ENCODE results near the gene CDH4.

Gene CDH4

DNA sequence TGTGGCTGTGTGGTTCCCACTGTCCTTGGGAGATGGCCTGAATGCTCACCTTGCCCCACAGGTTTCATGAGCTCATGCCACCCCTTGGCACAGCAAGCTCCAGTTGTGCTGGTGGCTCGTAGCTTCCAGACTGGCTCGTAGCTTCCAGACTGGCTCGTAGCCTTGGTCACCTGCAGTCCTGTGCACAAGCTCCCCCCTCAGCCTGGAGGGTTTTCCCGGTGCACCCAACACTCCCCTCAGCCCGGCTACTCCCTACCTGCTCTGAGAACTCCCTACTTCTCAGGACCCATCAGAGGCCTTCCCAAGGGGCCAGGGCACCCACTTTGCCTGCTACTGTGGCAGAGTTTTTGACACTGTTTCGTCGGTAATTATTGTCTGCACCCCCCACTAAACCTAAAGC lies 528.0 kb downstream of the CDH4 start:
- DNase-seq = no peak

DNA sequence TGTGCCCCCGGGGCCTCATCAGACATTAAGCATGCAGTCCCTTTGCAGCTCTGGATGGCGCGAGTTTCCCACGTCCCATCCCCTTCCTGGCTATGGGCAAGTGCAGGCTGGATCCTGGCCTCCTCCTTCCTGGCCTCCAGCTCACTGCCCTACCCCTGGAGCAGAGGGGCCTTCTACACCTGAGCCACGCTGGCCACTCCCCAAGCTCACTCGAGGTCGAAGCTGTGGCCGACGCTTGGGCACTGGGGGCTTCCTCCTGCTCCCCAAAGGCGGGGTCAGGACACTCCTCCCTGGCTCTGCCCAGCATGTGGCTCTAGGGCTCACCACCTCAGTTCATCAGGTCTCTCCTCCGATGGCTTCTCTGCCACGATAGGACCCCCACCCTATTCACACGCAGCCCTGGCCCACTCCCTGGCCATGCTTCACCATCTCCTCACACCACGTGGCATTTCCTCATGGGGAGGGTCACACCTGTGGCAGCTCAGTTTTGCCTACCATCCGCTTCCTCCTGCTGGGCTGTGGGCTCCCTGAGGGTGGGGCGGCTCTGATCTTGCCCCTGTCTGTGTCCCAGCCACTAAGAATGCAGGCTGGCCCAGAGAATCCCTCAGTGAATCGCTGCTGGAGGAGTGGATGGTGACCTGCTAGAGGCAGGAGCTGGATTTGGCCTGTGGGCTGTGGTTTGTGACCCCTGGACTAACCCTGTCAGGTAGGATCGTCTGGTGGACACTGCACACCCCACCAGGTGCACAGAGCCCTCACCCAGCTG lies 532.9 kb downstream of the CDH4 start:
- DNase-seq = no peak

DNA sequence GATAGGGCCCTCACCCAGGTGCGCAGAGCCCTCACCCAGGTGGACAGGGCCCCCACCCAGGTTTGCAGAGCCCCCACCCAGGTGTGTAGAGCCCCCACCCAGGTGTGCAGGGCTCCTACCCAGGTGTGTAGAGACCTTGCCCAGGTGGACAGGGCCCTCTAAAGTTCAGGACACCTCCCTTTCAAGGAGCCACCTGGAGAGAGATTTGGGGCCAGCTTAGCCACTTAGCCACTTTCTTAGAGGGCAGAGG lies 533.4 kb downstream of the CDH4 start:
- no peak for DNase-seq

DNA sequence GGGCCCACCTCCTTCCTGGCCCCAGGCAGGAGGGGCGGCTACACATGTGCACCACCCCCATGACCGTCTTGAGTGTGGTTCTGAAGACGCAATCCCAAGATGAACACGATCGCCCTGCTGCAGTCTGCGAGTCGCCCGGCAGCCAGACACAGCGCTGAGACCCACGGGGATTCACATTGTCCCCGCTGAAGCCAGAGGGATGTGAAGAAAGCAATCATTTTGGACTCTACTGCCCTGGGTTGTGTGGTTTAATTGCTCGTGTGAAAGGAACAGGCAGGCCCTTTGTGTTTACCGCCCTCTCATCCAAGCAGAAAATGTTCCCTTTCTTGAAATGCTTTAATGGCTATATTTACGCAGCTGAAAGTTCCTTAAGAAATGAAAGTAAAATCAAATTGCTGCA lies 534.2 kb downstream of the CDH4 start:
- no peak for DNase-seq

DNA sequence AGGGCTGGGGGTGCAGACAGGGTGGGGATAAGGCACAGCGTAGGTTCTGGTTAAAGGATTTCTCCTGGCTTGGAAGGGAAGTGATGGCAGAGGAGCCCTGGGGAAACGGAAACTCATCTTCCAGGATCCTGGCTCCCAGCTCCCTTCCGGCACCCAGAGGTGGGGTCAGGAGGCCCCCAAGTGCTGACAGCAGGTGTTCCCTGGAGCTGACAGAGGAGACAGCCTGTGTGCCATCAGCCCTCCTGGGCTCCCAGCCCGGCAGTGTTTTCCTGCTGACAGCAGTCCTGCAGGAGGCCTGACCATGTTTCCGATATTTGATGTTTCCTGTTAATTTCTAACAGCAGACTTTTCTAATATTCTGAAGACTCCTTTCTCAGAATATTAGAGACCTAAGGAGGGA lies 536.3 kb downstream of the CDH4 start:
- DNase-seq = no peak

DNA sequence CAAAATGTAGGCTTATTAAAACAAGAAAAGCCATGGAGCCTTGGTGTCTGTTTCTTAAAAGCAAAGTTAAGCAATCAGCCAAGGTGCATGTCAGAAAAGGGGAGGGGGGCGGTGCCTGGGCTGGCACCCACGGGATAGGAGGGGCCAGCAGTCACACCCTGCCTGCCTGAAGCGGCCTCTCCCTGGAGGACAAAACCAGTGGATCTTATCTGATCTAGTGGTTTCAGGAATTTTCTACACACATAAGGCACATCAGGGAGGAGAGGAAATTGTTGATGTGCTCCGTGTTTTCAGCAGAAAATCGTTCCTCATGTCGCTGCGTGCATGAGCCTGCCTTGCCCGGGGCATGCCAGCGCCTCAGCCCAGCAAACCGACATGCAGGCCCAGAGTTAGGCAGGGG lies 537.3 kb downstream of the CDH4 start:
- DNase-seq = no peak

DNA sequence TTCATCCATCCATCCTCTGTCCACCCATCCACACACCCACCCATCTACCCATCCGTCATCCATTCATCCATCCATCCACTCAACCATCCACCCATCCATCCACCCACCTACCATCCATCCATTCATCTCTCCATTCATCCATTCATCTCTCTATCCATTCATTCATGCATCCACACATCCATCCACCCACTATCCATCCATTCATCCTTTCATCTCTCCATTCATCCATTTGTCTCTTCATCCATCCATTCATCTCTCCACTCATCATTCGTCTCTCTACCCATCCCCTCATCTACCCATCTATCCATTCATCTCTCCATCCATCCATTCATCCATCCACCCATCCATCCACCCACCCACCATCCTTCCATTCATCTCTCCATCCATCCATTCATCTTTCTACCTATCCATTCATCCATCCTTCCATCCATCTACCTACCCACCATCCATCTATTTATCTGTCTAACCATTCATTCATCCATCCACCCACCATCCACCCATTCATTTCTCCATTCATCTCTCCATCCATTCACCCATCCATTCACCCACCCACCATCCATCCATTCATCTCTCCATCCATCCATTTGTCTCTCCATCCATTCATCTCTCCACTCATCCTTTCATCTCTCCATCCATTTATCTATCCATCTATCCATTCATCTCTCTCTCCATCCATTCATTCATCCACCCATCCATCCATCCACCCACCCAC lies 538.2 kb downstream of the CDH4 start:
- DNase-seq = no peak

DNA sequence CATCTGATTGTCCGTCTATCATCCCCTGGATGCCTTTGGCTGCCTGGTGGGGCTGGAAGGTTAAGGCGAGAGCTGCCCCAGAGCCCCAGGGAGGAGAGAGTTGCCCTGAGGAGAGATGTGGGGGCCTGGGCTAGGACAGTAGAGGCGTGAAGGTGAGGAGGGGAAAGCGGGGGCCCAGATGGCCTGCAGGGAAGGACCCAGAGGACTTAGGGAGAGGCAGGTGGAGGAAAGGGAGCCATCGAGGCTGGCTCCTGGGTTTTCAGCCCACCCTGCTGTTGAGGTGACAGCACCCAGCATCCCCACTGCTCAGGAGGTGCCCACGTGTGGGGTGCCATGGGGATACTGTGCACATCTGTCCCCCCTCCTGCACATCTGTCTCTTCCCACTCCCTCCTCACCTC lies 539.9 kb downstream of the CDH4 start:
- DNase-seq = no peak

DNA sequence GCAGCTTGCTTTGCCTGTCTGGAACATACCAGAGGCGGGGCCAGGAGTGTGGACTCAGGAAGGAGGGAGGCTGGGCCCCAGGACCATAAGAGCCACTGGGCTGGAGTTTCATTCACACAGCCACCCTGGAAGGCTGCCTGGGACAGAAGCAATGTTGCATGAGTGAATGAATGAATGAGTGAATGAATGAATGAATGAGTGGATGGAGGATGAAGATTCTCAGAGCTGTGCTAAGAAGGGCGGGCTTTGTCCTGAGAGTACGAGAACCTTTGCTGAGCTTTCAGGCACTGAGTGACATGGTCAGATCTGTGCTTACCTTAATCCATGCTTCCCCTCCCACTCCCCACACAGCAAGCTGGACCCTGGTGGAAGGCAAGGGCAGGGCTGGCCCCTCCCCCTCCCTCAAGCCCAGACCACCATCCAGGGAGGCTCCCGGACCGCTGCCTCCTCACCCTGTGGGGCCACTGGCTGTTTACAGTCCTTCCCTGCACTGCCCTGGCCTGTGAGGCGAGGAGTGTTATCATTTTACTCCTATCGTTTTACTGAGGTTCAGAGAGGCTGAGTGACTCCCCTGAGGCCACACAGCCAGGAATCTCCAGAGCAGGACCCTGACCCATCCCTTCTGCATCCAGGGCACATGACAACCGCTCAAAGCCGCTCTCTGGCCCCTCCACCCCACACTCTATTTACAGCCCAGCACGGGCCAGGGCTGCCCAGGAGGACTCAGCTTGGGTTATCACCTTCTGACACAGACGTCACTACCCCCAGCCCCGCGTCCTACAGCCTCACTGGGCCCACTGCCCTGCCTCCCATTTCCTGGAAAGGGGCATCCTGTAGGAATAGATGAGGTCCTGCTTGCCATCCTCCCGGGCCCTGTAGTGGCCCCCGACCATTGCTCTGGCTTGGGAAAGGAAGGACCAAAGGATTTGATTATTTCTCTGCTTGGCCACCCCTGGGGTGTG lies 543.9 kb downstream of the CDH4 start:
- no peak for DNase-seq

DNA sequence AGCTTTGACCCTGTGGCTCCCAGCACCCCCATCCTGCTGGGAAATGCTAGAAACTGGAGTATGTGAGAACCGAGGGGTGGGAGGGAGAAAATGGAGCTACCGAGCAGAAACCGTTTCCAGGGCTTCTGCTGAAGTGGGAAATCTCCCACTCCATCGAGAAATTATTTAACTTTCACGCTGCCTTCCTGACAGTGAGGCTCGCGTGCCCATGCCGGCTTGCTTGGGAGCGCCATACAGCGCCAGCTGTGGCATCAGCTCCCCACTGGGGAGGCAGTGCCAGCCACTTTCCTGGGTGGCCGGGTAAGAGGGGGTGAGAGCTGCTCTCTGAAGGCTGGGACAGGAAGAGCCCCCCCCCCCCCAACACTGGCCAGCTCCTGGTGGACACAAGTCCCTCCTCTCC lies 544.7 kb downstream of the CDH4 start:
- DNase-seq = no peak

DNA sequence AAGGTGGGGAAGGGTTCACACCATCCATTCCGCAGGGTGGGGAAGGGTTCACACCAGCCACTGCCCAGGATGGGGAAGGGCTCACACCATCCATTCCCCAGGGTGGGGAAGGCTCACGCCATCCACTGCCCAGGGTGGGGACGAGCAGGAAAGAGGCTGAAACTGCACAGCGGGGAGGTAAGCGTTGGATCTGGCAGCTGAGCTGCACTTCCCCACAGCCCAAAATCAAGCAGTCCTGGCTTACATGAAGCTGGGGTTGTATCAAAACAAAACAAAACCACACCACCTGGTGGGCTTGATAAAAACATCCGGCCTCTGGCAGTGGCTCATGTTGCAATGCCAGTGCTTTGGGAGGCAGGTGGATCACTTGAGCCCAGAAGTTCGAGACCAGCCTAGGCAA lies 545.1 kb downstream of the CDH4 start:
- DNase-seq = no peak

DNA sequence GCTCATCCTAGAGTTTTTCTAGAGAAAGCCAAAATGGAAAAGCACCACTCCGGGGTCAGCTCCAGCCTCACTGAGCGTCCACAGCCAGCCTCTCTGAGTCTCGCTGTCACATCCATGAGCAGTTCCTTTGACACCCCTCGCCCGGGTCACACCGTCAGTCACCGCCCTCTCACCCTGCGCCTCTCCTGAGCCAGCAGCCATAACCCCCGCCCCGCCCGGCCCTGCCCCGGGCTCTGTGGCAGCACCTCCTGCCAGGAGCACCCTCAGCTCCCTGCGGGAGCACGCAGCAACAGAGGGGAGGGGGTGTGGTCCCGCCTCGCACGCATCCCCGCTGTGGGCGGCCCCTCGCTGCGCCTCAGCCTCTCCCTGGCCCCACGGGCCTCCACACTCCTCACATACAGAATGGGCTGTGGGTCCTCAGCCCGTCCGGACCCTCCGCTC lies 545.9 kb downstream of the CDH4 start:
- DNase-seq = no peak

DNA sequence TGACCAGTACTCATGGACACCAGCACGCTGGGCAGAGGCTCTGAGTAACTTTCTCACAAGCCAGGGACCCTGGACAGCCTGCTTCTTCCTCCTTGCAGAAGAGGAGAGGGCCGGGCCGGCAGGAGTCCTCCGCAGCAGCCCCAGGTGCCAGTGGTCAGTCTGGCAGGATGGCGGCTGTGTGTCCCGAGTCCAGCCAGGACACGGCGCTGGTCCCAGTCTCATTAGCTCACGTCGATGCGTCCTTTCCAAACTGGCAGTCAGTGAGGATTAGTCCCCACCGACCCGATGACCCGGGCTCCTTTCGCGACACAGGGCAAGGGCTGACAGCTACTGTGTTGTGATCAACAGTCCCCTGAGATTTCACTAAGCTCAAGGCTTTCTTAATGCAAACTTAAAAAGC lies 546.6 kb downstream of the CDH4 start:
- DNase-seq = no peak

DNA sequence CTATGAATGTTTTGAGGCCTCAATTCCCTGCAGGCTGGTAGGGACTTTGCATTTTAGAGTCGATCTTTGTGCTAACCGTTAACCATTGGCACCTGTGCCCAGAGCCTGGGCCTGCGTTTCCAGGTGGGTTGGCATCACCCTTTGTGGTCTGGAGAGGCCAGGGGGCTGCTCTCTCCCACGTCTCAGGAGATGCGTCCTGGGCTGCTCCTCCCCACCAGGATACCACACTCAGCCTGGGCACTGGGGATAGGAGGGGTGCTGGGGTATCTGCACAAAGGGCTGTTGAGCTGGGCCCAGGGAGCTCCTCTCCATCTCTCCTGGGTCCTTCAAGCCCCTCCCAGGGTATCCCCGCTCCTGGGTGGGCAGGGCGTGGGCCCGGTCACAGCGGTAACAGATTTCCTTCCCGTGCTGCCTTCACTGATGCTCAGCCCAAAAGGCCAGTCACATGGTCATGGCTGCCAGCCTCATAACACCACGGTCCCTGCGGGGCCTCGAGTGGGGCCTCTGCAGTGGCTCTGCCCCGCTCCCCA lies 547.4 kb downstream of the CDH4 start:
- no peak for DNase-seq

DNA sequence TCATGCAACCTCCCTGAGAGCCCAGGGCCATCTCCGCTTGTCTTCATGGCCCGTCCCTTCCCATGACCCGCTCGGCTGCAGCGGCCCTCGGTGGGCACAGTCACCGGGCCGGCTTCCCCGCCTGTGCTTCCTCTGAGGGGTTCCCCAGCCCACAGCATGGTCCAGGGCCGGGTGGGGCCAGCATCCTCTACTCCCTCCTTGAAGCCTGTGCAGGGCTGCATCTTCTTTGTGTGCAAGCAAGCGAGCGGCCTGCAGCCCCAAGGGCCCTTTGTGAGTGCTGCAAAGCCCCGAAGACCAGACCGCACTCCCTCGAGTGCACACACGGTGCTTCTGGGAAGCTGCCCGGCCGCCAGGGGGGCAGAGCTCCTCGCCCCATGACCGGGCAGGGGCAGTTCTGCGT lies 547.9 kb downstream of the CDH4 start:
- DNase-seq = no peak

DNA sequence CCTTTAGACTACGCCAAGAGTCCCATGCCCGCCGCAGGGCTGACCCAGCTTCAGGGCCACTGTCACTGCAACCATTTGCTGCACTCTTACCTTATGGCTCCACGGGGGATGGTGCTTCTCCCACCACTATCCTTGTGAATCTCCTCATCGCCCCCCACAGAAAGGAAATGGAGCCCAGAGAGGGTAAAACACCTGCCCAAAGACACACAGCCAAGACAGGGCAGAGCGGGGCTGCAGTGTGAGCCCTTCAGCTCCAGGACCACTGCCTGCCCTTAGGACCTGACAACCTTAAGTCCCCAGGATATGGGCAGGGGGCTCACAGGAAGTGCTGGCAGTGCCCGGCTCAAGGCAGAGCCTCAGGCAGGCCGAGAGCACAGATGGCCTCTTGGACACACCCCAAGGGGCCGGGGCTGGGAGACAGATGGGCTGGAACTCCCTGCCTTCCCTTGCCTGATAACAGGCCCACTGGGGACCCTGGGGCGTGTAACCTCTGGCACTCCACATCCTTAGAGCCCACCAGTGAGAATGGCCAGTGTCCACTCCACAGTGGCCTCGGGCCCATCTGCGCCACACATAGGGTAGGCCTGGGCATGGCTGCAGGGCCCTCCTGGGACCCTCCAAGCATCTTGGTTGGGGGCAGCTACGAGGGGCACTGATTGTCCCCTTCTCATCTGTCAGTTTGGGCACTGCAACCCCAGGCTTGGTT lies 548.5 kb downstream of the CDH4 start:
- DNase-seq = no peak

DNA sequence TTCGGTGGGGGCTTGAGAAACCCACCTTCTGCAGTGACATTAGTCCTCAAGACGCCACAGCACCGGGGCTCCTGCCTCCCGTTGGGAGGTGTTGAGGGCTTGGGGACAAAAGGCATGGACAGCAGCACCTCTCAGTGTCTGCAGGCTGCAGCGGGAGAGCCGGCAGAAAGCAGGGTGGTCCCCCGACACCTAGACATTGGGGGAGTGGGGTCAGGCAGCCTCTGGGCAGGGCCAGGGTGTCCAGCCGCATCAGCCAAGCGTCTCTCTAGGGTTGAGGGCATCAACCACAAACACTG lies 549.0 kb downstream of the CDH4 start:
- no peak for DNase-seq

DNA sequence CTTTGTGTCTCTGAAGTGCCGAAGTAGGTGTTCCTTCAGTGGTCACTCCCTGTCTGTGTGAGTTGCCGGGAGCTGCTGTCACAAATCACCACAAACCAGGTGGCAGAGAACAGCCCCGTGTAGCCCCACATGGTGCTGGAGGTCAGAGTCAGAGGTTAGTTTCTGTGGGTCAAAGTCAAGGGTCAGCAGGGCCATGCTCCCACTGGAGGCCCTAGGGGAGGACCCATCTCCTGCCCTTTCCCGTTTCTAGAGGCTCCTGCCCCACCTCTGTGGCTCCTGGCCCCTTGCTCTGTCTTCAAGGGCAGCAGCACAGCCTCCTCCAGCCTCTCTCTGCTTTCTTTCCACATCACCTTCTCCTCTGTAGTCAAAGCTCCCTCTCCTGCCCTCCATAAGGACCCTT lies 549.4 kb downstream of the CDH4 start:
- no peak for DNase-seq

DNA sequence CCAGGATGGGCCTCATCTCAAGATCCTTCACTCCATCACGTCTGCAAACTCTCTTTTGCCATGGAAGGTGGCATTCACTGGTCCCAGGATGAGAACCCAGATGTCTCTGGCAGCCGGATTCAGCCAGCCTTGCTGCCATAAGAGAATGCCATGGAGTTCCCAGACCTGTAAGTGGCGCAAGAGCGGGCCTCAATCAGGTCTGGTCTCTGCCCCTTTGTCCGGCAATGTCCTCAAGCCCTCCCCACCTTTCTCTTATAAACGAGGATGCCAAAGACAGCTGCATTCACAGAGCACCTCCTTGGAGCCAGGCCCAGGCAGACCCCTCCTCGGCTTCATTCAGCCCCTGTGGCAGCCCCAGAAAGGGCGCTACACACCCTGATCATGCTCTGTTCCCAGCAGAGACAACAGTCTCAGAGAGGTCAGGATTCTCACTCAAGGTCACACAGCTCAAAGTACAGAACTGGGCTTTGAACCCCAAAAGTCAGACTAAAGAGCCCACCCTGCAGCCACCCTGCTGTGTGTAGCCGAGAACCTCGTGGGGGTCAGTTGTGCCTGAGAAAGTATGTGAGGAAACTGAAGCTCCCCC lies 549.9 kb downstream of the CDH4 start:
- DNase-seq = no peak

DNA sequence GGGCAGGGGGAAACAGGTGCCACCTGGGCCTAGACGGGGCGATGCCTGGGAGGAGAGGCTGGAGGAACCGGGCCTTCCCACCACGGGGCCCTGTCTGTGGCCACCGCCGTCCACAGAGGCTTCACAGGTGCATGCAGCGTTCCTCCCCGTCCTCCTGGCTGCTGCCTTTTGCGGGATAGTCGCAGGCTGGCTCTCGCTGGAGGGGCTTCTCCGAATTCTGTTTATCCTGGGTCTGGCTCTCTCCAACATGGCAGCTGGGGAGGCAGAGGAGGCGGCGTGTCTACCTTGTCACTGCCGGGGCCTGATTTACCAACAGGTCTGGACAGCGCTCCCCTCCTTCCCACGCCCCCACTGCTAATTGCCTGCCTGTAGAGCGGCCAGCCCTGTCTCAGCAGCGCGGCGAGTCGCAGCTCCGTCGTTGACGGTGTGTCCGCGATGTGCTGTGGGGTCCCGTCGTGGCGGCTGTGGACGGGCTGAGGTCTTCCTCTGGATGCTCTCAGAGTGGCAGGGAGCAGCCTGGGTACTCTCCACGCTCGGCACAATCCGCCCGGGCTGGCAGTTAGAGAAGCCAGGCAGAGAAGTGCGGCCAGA lies 550.8 kb downstream of the CDH4 start:
- no peak for DNase-seq

DNA sequence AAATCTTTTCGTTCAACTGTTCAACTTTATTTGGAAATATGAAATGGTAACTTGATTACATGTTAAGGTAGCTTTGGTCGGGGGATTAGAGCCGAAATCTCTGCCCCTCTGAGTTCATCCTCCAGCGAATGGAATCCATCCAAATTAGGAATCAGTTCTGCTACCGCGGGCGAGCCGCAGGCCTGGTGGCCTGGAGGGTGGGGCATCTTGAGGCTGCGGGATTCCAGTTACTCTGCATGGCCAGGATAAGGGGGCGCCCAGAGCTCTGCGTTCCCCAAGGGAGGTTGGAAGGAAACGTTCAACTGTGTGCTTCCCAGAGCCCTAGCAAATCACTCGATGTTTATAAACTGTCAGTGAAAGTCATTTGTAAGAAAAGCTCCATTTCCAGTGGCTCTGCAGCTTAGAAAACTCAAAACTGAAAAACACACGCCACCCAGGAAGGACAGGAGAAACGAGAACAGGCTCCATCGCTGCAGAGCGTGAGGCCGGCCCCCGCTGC lies 551.4 kb downstream of the CDH4 start:
- DNase-seq = no peak

All from NCI-H1436 (cell line).